IMR-90 (cell line): Measurements from ENCODE around the gene BTBD2. TPM values are rescaled to one million over a fixed set of nuclear protein-coding genes. Genes with fewer than 3 reads are reported as not detected.

Source experiments
- ATAC-seq: fragments of 200-7000 bp; cut with Tn5 transposase; 2 replicates; pipeline ENCODE4 v1.9.1; 2020; ENCODE audit warnings: low read depth, mild to moderate bottlenecking, moderate library complexity
- BruUV-seq: library from RNA; stranded (reverse); fragments of 400-500 nt; replicated peaks from 2 replicates; lab custom pipeline; 2021; lab: Mats Ljungman, UMichigan
- CTCF ChIA-PET: fragments of 300-600 bp; formaldehyde crosslinking; extraction: SDS; loops from one replicate; lab custom pipeline; 2021; ENCODE audit warnings: antibody characterized with exemption; lab: Yijun Ruan, JAX
- POLR2A ChIA-PET: fragments of 300-600 bp; sonication (Branson Sonifier 250); formaldehyde crosslinking; loops from one replicate; lab custom pipeline; 2022; ENCODE audit warnings: antibody characterized with exemption; ENCODE audit not compliant: unreplicated experiment; lab: Charles Lee
- DNase-seq: peaks from one replicate; pipeline ENCODE4 v3.0.0; 2013
- H2AFZ ChIP-seq: replicated peaks from 2 replicates; pipeline ENCODE3; 2013; ENCODE audit warnings: low read length, mild to moderate bottlenecking; ENCODE audit not compliant: poor library complexity
- H2AK5ac ChIP-seq: 2 replicates; pipeline ENCODE4 v1.6.1; 2013; ENCODE audit warnings: low read depth, low read length, inconsistent platforms
- H2AK9ac ChIP-seq: replicated peaks from 2 replicates; pipeline ENCODE3; 2013; ENCODE audit warnings: mild to moderate bottlenecking, low read depth, low read length, moderate library complexity; ENCODE audit not compliant: poor library complexity
- H2BK120ac ChIP-seq: 2 replicates; pipeline ENCODE4 v1.6.1; 2013; ENCODE audit warnings: low read depth, low read length, inconsistent platforms
- H2BK15ac ChIP-seq: 3 replicates; pipeline ENCODE4 v1.6.1; 2013; ENCODE audit warnings: low read depth, low read length, inconsistent platforms
- H2BK20ac ChIP-seq: 2 replicates; pipeline ENCODE4 v1.6.1; 2013; ENCODE audit warnings: low read depth, mild to moderate bottlenecking, inconsistent platforms, low read length, moderate library complexity
- H2BK5ac ChIP-seq: 2 replicates; pipeline ENCODE4 v1.6.1; 2013; ENCODE audit warnings: mild to moderate bottlenecking, low read depth, low read length, inconsistent platforms; ENCODE audit not compliant: poor library complexity, severe bottlenecking
- H3K14ac ChIP-seq: replicated peaks from 2 replicates; pipeline ENCODE4 v1.6.1; 2013; ENCODE audit warnings: low read depth, low read length, inconsistent platforms
- H3K18ac ChIP-seq: 2 replicates; pipeline ENCODE4 v1.6.1; 2013; ENCODE audit warnings: low read depth, low read length, control low read depth
- H3K23ac ChIP-seq: 2 replicates; pipeline ENCODE4 v1.6.1; 2013; ENCODE audit warnings: low read depth, low read length, inconsistent platforms
- H3K27ac ChIP-seq: 2 replicates; pipeline ENCODE4 v1.5.1; 2013; ENCODE audit warnings: mild to moderate bottlenecking, control low read depth, low read length; ENCODE audit not compliant: insufficient read depth
- H3K27me3 ChIP-seq: 2 replicates; pipeline ENCODE4 v1.6.1; 2013; ENCODE audit warnings: low read length; ENCODE audit not compliant: control insufficient read depth, insufficient read depth
- H3K36me3 ChIP-seq: 2 replicates; pipeline ENCODE4 v1.6.1; 2013; ENCODE audit warnings: low read length, mixed read lengths; ENCODE audit not compliant: control insufficient read depth, insufficient read depth
- H3K4ac ChIP-seq: 2 replicates; pipeline ENCODE4 v1.6.1; 2013; ENCODE audit warnings: low read depth, low read length, inconsistent platforms
- H3K4me1 ChIP-seq: 2 replicates; pipeline ENCODE4 v1.6.1; 2013; ENCODE audit warnings: low read length, mixed read lengths; ENCODE audit not compliant: control insufficient read depth, insufficient read depth
- H3K4me2 ChIP-seq: 2 replicates; pipeline ENCODE4 v1.6.1; 2013; ENCODE audit warnings: low read depth, mild to moderate bottlenecking, control low read depth, low read length, moderate library complexity
- H3K4me3 ChIP-seq: 2 replicates; pipeline ENCODE4 v1.5.1; 2013; ENCODE audit warnings: low read depth, mild to moderate bottlenecking, control low read depth, low read length, moderate library complexity; ENCODE audit not compliant: insufficient read depth
- H3K56ac ChIP-seq: 2 replicates; pipeline ENCODE4 v1.6.1; 2013; ENCODE audit warnings: low read length, inconsistent platforms; ENCODE audit not compliant: insufficient read depth; ENCODE audit errors: extremely low read depth
- H3K79me1 ChIP-seq, 2 experiments: 2 replicates each; pipeline ENCODE4 v1.6.1; 2013; ENCODE audit warnings: low read length in 2 of 2, inconsistent platforms in 1 of 2, low read depth in 1 of 2
- H3K9ac ChIP-seq: 2 replicates; pipeline ENCODE4 v1.6.1; 2013; ENCODE audit warnings: low read depth, low read length, control low read depth
- H3K9me1 ChIP-seq: 2 replicates; pipeline ENCODE4 v1.6.1; 2013; ENCODE audit warnings: low read length, inconsistent platforms; ENCODE audit not compliant: insufficient read depth
- H3K9me3 ChIP-seq: 2 replicates; pipeline ENCODE4 v1.6.1; 2013; ENCODE audit warnings: low read length; ENCODE audit not compliant: control insufficient read depth, insufficient read depth
- H4K20me1 ChIP-seq: 2 replicates; pipeline ENCODE4 v1.6.1; 2013; ENCODE audit warnings: low read length, inconsistent platforms; ENCODE audit not compliant: insufficient read depth
- H4K5ac ChIP-seq: 2 replicates; pipeline ENCODE4 v1.6.1; 2013; ENCODE audit warnings: mild to moderate bottlenecking, low read depth, low read length, control low read depth
- H4K8ac ChIP-seq, 2 experiments: 2 replicates each; pipeline ENCODE4 v1.6.1; 2013; ENCODE audit warnings: low read depth in 2 of 2, low read length in 2 of 2, control low read depth in 1 of 2, inconsistent platforms in 1 of 2
- H4K91ac ChIP-seq: 2 replicates; pipeline ENCODE4 v1.6.1; 2013; ENCODE audit warnings: low read depth, low read length, inconsistent platforms; ENCODE audit not compliant: insufficient read depth
- CHD1 ChIP-seq: IDR thresholded peaks from 2 replicates; pipeline ENCODE4 v1.6.1; 2012; ENCODE audit warnings: low read depth, low read length, improper control_type of control experiment
- CTCF ChIP-seq: conservative IDR thresholded peaks from 2 replicates; pipeline ENCODE4 v1.5.1; 2012; ENCODE audit warnings: mild to moderate bottlenecking, low read depth, low read length, improper control_type of control experiment
- FOS ChIP-seq: fragments of 150-350 bp; IDR thresholded peaks from 2 replicates; pipeline ENCODE4 v1.6.1; 2016; ENCODE audit warnings: low read depth, low read length
- MAZ ChIP-seq: IDR thresholded peaks from 2 replicates; pipeline ENCODE4 v1.6.1; 2012; ENCODE audit warnings: low read depth, mild to moderate bottlenecking, low read length, improper control_type of control experiment, moderate library complexity, borderline replicate concordance
- NFE2L2 ChIP-seq: fragments of 150-350 bp; IDR thresholded peaks from 2 replicates; pipeline ENCODE4 v1.6.1; 2016; ENCODE audit warnings: low read depth, mild to moderate bottlenecking, low read length
- POLR2A ChIP-seq: IDR thresholded peaks from 2 replicates; pipeline ENCODE4 v1.6.1; 2012; ENCODE audit warnings: mild to moderate bottlenecking, low read depth, low read length
- SMC3 ChIP-seq: fragments of 150-350 bp; IDR thresholded peaks from 2 replicates; pipeline ENCODE4 v1.6.1; 2016; ENCODE audit warnings: low read depth, mild to moderate bottlenecking, antibody characterized with exemption, low read length, moderate library complexity
- USF2 ChIP-seq: fragments of 150-350 bp; IDR thresholded peaks from 2 replicates; pipeline ENCODE4 v1.6.1; 2017; ENCODE audit warnings: mild to moderate bottlenecking, antibody characterized with exemption, low read length, low read depth
- WGBS, 2 experiments: methylation state at CpG; one replicate each; pipeline versions ENCODE4 v1.1.5 to v1.1.7; 2013; ENCODE audit warnings: missing lambda C conversion rate in 2 of 2; ENCODE audit not compliant: insufficient read length in 1 of 2; ENCODE audit errors: extremely low coverage in 2 of 2; 5-methylcytosine and 5-hydroxymethylcytosine counted together
- dilution Hi-C: fragments of 300-500 bp; cut with HindIII; formaldehyde crosslinking; loops from one replicate; pipeline ENCODE4 v1.14.3; 2018; ENCODE audit warnings: low sequenced_read_pairs; ENCODE audit not compliant: unreplicated experiment
- in situ Hi-C: fragments of 300-500 bp; cut with MboI; formaldehyde crosslinking; loops from 3 replicates; pipeline ENCODE4 v1.14.3; 2019; ENCODE audit warnings: low sequenced_read_pairs, inconsistent platforms, mixed read lengths
- intact Hi-C: fragments of 100-400 bp; cut with micrococcal nuclease; formaldehyde crosslinking; loops from 2 replicates; pipeline ENCODE4 v1.10.0; 2022
- polyA plus RNA-seq, 3 experiments: library from polyadenylated mRNA; depleted of rRNA; stranded (reverse); fragments of >200 nt; gene quantifications; 2 replicates each; pipeline ENCODE4 v1.2.3, GENCODE V29; 2012; ENCODE audit warnings: low replicate concordance in 1 of 3
- total RNA-seq: library from RNA; depleted of rRNA; stranded (reverse); fragments of >200 nt; gene quantifications from 2 replicates; pipeline ENCODE4 v1.2.3, GENCODE V29; 2012

Gene BTBD2
- total and polyA plus RNA-seq, 2 of the 4 experiments (the other 2 are of a cell fraction), result 24.4 to 65.7 TPM

GRCh38 chr19:1945899-1946298, 69.6 kb downstream of the BTBD2 start:
- DNase-seq, result no peak
- no peak overlapping the region for H3K4me2 ChIP-seq
- intact Hi-C loops (no loop called here), dilution Hi-C loops (no loop called here), in situ Hi-C loops (no loop called here)
- no peak overlapping the region for H2BK20ac ChIP-seq
- H3K9ac ChIP-seq, result no peak overlapping the region
- no peak for ATAC-seq
- 100% methylated on average over 3 of the region's 18 CpGs; no CpG with 5 or more reads in 1 of the 2 experiments for WGBS, 2 experiments
- no peak overlapping the region for H2BK120ac ChIP-seq
- H2AK5ac ChIP-seq, result no peak overlapping the region
- no peak overlapping the region for H3K4ac ChIP-seq
- no peak overlapping the region for H3K14ac ChIP-seq
- no TSS peak for BruUV-seq
- peaks cover 8% of the 10 kb centered on the region for H3K4me1 ChIP-seq
- no peaks in the 10 kb centered on the region for H3K9me1 ChIP-seq
- H3K79me1 ChIP-seq, result peaks cover under 1 to 65% of the 10 kb centered on the region in 2 experiments; a peak in 2 of 4 replicates
- no peaks in the 10 kb centered on the region for H3K27me3 ChIP-seq
- TF ChIP-seq CHD1 (no peak), SMC3 (0 out of 2 replicates have a peak, but pooled peaks have one; percentile 4), NFE2L2 (no peak), USF2 (no peak), POLR2A (no peak), CTCF (peak; percentile 43), FOS (no peak), MAZ (no peak; the same call in 1 of the 2 replicates)
- POLR2A ChIA-PET, result no interaction called here
- no peak overlapping the region for H2AFZ ChIP-seq
- H3K23ac ChIP-seq, result no peak overlapping the region
- H4K8ac ChIP-seq, result no peak overlapping the region
- H3K27ac ChIP-seq, result no peak overlapping the region
- no peak overlapping the region for H4K5ac ChIP-seq
- CTCF ChIA-PET, result no interaction called here
- H3K56ac ChIP-seq, result no peak overlapping the region
- H3K18ac ChIP-seq, result no peak overlapping the region
- no peak overlapping the region for H2BK15ac ChIP-seq
- no peak overlapping the region for H2AK9ac ChIP-seq
- H2BK5ac ChIP-seq, result no peak overlapping the region
- no peak overlapping the region for H3K4me3 ChIP-seq
- peaks cover 82% of the 10 kb centered on the region for H4K20me1 ChIP-seq
- H4K91ac ChIP-seq, result no peak overlapping the region
- peaks cover 7% of the 10 kb centered on the region; the same call in 1 of the 2 replicates for H3K36me3 ChIP-seq
- H3K9me3 ChIP-seq, result no peaks in the 10 kb centered on the region
